H54 (cell line): ENCODE results near the gene RPGRIP1L.

Experiments
- DNase-seq: peaks from one replicate; pipeline ENCODE4 v3.0.0; 2011; ENCODE audit warnings: low spot score, mixed read lengths; ENCODE audit not compliant: insufficient read length
- FAIRE-seq: peaks from 3 replicates; lab custom pipeline; 2011; peaks lifted over from hg19 to GRCh38; lab: Jason Lieb, UNC
- POLR2A ChIP-seq: IDR thresholded peaks from 2 replicates; pipeline ENCODE4 v1.6.1; 2011; ENCODE audit warnings: low read depth, mild to moderate bottlenecking, low read length

The RPGRIP1L gene

GRCh38 chr16:53703590-53704444, at the start of gene RPGRIP1L, which contains the start of gene FTO:
TSS of gene RPGRIP1L (minus strand) at chr16:53703859. CDS start at chr16:53700723, 3,136 bp downstream.
TSS of gene FTO (plus strand) at chr16:53704156.
- TF ChIP-seq POLR2A: peak; percentile 34
- peak; percentile 91 for FAIRE-seq
- DNase-seq: peak; percentile 74

DNA sequence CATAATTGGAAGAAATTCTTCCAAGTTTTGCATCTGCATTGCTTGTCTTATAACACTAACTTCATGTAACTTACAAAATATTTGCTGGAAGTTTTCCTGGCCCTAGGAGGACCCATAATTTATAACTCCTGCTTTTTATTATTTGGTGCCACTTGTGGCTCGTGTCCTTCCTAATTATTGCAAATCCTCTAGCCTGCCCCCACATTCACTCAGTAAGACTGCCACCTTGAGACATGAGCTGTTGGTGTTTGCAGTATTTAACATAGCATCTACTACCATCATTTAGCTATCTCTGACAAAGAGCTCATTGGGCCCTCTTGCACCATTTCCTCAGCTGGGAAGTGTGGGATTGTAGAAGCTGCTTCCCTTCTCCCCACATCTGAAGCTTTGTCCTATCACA, 49.8 kb upstream of the RPGRIP1L start:
- TF ChIP-seq POLR2A: no peak
- DNase-seq: no peak
- no peak for FAIRE-seq

DNA sequence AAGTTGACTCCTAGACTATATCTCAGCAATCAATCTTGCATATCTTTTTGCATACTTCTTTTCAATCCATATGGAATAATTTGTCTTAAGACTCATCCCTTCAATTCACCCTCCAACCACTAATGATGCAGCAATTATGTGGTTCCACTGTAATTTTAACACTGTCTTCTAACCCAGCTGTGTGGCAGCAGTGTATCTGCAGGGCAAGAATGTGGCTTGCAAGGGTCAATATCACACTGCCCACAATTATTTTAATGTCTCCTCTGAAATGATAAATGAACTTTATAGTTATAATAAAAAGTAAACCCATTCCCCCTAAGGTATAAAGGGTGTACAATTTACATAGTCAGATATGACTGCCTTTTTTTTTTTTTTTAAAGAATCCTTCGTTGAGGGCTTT, 48.9 kb upstream of the RPGRIP1L start:
- no peak for DNase-seq
- no peak for FAIRE-seq
- no peak for TF ChIP-seq POLR2A

DNA sequence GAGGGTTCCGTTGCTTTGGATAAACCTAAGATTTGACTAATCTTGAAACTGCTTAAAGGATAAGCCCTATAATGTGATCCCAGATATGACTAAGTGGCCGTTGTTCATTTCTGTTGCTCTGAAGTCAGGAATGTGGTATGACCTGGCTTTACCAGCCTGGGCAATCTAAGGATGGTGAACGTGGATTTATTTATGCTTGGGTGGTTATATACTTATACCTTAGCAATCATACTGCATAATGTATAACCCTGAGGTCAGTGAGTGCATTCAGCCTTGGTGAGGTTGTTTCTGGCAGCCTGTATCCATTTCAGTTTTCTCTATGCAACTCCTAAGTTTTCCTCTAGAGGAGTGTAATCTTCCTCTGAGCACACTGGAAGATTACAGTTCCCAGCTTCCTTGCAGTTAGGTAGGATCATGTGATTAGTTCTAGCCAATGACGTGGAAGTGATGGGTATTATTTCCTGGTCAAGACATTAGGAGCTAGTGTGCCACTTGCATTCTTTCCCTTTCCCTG, 42.2 kb upstream of the RPGRIP1L start:
- DNase-seq (peak; percentile 22), FAIRE-seq (peak; percentile 98)
- TF ChIP-seq POLR2A: no peak

- no peak for TF ChIP-seq POLR2A
- DNase-seq: no peak
- peak; percentile 45 for FAIRE-seq
Measured at GRCh38 chr16:53745086-53745485, 41.4 kb upstream of the RPGRIP1L start.

DNA sequence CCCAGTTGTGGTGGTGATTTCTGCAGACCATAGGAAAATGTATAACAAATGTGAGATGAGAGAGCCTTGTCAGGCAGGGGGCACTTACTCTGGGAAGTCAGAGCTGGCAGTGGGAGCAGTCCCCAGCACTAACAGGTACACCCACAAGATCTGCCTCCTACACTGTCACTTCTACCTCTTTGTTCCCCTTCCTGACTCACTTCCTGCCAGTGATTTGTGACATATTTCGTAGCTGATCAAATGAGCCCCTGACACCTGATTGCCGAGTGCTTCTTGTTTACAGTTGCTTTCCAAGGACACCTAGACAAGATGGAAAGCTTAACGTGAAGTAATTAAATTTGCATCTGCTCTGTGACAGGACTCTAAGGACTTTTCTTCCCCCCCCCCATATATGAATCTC, 40.8 kb upstream of the RPGRIP1L start:
- DNase-seq (no peak), FAIRE-seq (peak; percentile 64)
- TF ChIP-seq POLR2A: no peak

- DNase-seq: no peak
- peak; percentile 80 for FAIRE-seq
- TF ChIP-seq POLR2A: no peak
Measured at GRCh38 chr16:53743149-53743566, 39.5 kb upstream of the RPGRIP1L start.

DNA sequence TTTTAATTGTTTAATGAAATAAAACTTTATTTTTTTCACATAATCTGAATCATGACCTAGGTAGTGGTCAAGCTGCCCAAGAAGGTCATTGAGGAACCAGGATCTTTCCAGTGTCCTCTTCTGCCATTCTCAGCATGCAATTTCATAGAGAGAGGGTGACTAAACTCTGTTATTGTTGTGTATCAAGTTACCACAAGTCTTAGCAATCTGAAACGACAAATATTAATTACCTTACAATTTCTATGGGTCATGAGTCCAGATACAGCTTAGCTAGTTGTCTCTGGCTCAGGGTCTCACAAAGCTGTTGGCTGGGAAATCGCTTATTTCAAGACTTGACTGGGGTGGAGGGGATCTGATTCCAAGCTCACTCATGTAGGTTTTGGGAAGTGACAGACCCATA, 37.9 kb upstream of the RPGRIP1L start:
- no peak for DNase-seq
- FAIRE-seq: no peak
- no peak for TF ChIP-seq POLR2A

- no peak for TF ChIP-seq POLR2A
- no peak for DNase-seq
- FAIRE-seq: no peak
Measured at GRCh38 chr16:53740933-53741531, 37.4 kb upstream of the RPGRIP1L start.

GRCh38 chr16:53740476-53740875, 36.8 kb upstream of the RPGRIP1L start:
- no peak for DNase-seq
- no peak for TF ChIP-seq POLR2A
- no peak for FAIRE-seq

DNA sequence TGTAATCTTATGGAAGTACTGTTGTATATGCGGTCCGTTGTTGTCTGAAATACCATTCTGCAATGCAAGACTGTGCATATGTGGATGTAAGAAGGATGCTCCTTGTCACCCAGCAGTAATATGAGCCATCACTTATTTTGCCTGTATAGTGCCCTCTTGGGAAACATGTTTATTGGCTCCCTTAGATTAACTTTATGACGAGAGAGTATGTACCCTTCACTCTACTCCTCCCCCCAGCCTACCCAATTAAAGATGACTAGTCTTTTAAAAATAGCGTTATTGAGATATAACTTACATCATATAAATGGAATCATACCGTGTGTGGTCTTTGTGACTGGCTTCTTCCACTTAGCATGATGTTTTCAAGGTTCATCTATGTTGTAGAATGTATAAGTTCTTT, 33.9 kb upstream of the RPGRIP1L start:
- no peak for TF ChIP-seq POLR2A
- FAIRE-seq (no peak), DNase-seq (no peak)

- no peak for TF ChIP-seq POLR2A
- FAIRE-seq (no peak), DNase-seq (no peak)
Measured at GRCh38 chr16:53736297-53736696, 32.6 kb upstream of the RPGRIP1L start.

- FAIRE-seq: no peak
- no peak for TF ChIP-seq POLR2A
- no peak for DNase-seq
Measured at GRCh38 chr16:53734908-53735307, 31.2 kb upstream of the RPGRIP1L start.

DNA sequence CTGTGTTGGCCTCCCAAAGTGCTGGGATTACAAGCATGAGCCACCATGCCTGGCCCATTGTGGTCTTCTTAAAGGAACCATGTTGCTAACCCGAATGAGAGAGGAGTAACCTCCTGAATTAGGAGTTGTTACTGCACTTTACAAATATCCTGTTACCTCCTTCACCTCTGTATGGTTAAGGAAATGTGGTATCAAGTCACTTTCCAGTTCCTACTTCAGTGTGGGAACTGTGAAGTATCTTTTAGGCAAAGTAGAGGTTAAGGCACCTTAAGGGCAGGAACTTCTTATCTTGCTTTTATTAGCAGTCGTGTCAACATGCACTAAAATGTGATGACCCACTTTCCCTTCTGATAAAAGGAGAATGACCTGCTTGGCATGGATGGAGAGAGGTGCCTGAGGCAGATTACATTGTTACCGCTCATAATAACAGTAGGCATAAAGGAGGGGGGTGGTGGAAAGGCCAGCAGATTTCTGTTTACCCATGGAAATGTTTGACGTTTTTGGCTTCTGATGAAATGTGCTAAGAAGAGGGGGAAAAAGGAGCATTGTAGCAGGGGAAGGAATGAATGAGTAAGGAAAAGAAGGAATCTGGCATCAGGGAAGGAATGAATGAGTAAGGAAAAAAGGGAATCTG, 28.8 kb upstream of the RPGRIP1L start:
- DNase-seq: no peak
- FAIRE-seq: no peak
- no peak for TF ChIP-seq POLR2A

GRCh38 chr16:53730693-53731092, 27.0 kb upstream of the RPGRIP1L start:
- DNase-seq (no peak), FAIRE-seq (no peak)
- TF ChIP-seq POLR2A: no peak
